Right atrium auricular region (tissue), 2 donors: Measurements from ENCODE around the gene DSTN. TPM values are rescaled to one million over a fixed set of nuclear protein-coding genes. Genes with fewer than 3 reads are reported as not detected.
A peak's percentile ranks its signal among the peaks of the same experiment; 100 is the strongest.

ENCODE experiments used
- DNase-seq: peaks from one replicate; pipeline ENCODE4 v3.0.0-alpha.2; 2019; ENCODE audit warnings: low spot score
- H3K27ac ChIP-seq, 2 donors: fragments of 200-600 bp; sonication (generic); 1 replicate in 1 of 2; 2 replicates in 1 of 2; pipeline ENCODE4 v1.5.1; 2016 to 2019
- H3K27me3 ChIP-seq, 2 donors: fragments of 200-600 bp; sonication (generic); one replicate each; pipeline versions ENCODE4 v1.5.1 to v1.6.0; 2017 to 2019
- H3K36me3 ChIP-seq: fragments of 200-600 bp; sonication (generic); one replicate; pipeline ENCODE4 v1.5.1; 2016
- H3K4me1 ChIP-seq, 2 donors: fragments of 200-600 bp; sonication (generic); one replicate each; pipeline versions ENCODE4 v1.5.1 to v1.6.0; 2017 to 2019
- H3K4me3 ChIP-seq, 2 donors: fragments of 200-600 bp; sonication (generic); 1 replicate in 1 of 2; 2 replicates in 1 of 2; pipeline ENCODE4 v1.5.1; 2017 to 2019; ENCODE audit warnings: mild to moderate bottlenecking in 1 of 2, moderate library complexity in 1 of 2
- H3K9me3 ChIP-seq, 2 donors: fragments of 200-600 bp; sonication (generic); one replicate each; pipeline ENCODE4 v1.5.1; 2019
- CTCF ChIP-seq, 2 donors: fragments of 200-600 bp; sonication (generic); IDR thresholded peaks; one replicate each; pipeline ENCODE4 v1.5.1; 2019; ENCODE audit warnings: antibody characterized with exemption in 2 of 2
- total RNA-seq, 2 donors: library from RNA; depleted of rRNA; stranded (reverse); fragments of >200 nt; gene quantifications; one replicate each; pipeline ENCODE4 v1.1.0, GENCODE V29; 2016

DSTN gene
- total RNA-seq, 2 donors from 2014 or later: 585 to 760 TPM

GRCh38 chr20:17594443-17594842 is 24.6 kb downstream of the DSTN start:
- Histone ChIP-seq H3K36me3 (peaks cover 7% of the 10 kb centered on the region), H3K27me3 (no peaks in the 10 kb centered on the region), H3K4me3 (no peak overlapping the region), H3K27ac (peak overlapping the region; percentile 13 to 23), H3K9me3 (no peaks in the 10 kb centered on the region), H3K4me1 (peaks cover 0 to 79% of the 10 kb centered on the region in 2 donors)
- no peak for TF ChIP-seq CTCF (IDR thresholded peaks at IDR 0.05)
- no peak for DNase-seq

GRCh38 chr20:17595856-17596255 is 26.0 kb downstream of the DSTN start:
- Histone ChIP-seq H3K36me3 (peaks cover 10% of the 10 kb centered on the region), H3K4me1 (peaks cover 0 to 68% of the 10 kb centered on the region in 2 donors), H3K27me3 (no peaks in the 10 kb centered on the region), H3K9me3 (no peaks in the 10 kb centered on the region), H3K4me3 (no peak overlapping the region), H3K27ac (peak overlapping the region in 1 of 2 donors; percentile 4)
- TF ChIP-seq CTCF (IDR thresholded peaks at IDR 0.05): no peak
- no peak for DNase-seq

- TF ChIP-seq CTCF (IDR thresholded peaks at IDR 0.05): no peak
- DNase-seq: no peak
- Histone ChIP-seq H3K4me3 (no peak overlapping the region), H3K36me3 (peaks cover 32% of the 10 kb centered on the region), H3K27ac (no peak overlapping the region), H3K27me3 (no peaks in the 10 kb centered on the region), H3K4me1 (peaks cover 0 to 54% of the 10 kb centered on the region in 2 donors), H3K9me3 (no peaks in the 10 kb centered on the region)
Measured at GRCh38 chr20:17598013-17598550, 28.2 kb downstream of the DSTN start.

- H3K27ac ChIP-seq: no peak overlapping the region
- H3K36me3 ChIP-seq: peaks cover 69% of the 10 kb centered on the region
Measured at GRCh38 chr20:17601957-17602356, 32.1 kb downstream of the DSTN start.

GRCh38 chr20:17602493-17602892 is 32.6 kb downstream of the DSTN start:
- no peaks in the 10 kb centered on the region for H3K27me3 ChIP-seq
- peaks cover 74% of the 10 kb centered on the region for H3K36me3 ChIP-seq
- H3K27ac ChIP-seq: no peak overlapping the region
- H3K4me1 ChIP-seq: peaks cover 0 to 19% of the 10 kb centered on the region in 2 donors
- no peaks in the 10 kb centered on the region for H3K9me3 ChIP-seq
- TF ChIP-seq CTCF (IDR thresholded peaks at IDR 0.05): no peak
- DNase-seq: no peak
- no peak overlapping the region for H3K4me3 ChIP-seq

More at GRCh38 chr20:17601957-17602356, 32.1 kb downstream of the DSTN start:
- H3K4me3 ChIP-seq: no peak overlapping the region
- peaks cover 0 to 24% of the 10 kb centered on the region in 2 donors for H3K4me1 ChIP-seq
- TF ChIP-seq CTCF (IDR thresholded peaks at IDR 0.05): no peak
- H3K27me3 ChIP-seq: no peaks in the 10 kb centered on the region
- no peak for DNase-seq
- no peaks in the 10 kb centered on the region for H3K9me3 ChIP-seq

- Histone ChIP-seq H3K4me1 (peaks cover 0 to 16% of the 10 kb centered on the region in 2 donors), H3K27ac (no peak overlapping the region), H3K27me3 (no peaks in the 10 kb centered on the region), H3K36me3 (peaks cover 87% of the 10 kb centered on the region), H3K9me3 (no peaks in the 10 kb centered on the region), H3K4me3 (no peak overlapping the region)
- DNase-seq: no peak
- no peak for TF ChIP-seq CTCF (IDR thresholded peaks at IDR 0.05)
Measured at GRCh38 chr20:17605131-17605660, 35.3 kb downstream of the DSTN start.
